ENCODE results near the gene PLAGL2.
"Not testable (repeated sequence)": the region's sequence is repeated elsewhere in the genome, so short reads cannot be mapped to it uniquely, and the experiment has no call there.

Gene PLAGL2

GRCh38 chr20:32203356-32204204 is 4.0 kb downstream of the PLAGL2 start:
- DNase-seq = no peak

GRCh38 chr20:32201977-32202363 is 5.6 kb downstream of the PLAGL2 start:
- DNase-seq = no peak

- DNase-seq = no peak
These were observed 6.1 kb downstream of the PLAGL2 start for GRCh38 chr20:32201296-32201976.

- DNase-seq = no peak
These were observed 8.5 kb downstream of the PLAGL2 start for GRCh38 chr20:32199006-32199405.

GRCh38 chr20:32197136-32197535 is 10.4 kb downstream of the PLAGL2 start:
- not testable (repeated sequence) for DNase-seq

- not testable (repeated sequence) for DNase-seq
These were observed 10.9 kb downstream of the PLAGL2 start for GRCh38 chr20:32196613-32197012.

- no peak for DNase-seq
These were observed 12.0 kb downstream of the PLAGL2 start for GRCh38 chr20:32195581-32195980.

GRCh38 chr20:32193996-32194395 is 13.5 kb downstream of the PLAGL2 start:
- no peak for DNase-seq

- DNase-seq = not testable (repeated sequence)
These were observed 14.2 kb downstream of the PLAGL2 start for GRCh38 chr20:32193336-32193735.

- DNase-seq = no peak
These were observed 14.8 kb downstream of the PLAGL2 start for GRCh38 chr20:32192698-32193097.

- DNase-seq = no peak
These were observed 15.7 kb downstream of the PLAGL2 start for GRCh38 chr20:32191873-32192272.

GRCh38 chr20:32191422-32191821 is 16.1 kb downstream of the PLAGL2 start:
- DNase-seq = no peak

- DNase-seq = no peak
These were observed 16.7 kb downstream of the PLAGL2 start for GRCh38 chr20:32190616-32191415.

- no peak for DNase-seq
These were observed 17.6 kb downstream of the PLAGL2 start for GRCh38 chr20:32189691-32190615.

- no peak for DNase-seq
These were observed 18.5 kb downstream of the PLAGL2 start for GRCh38 chr20:32189123-32189410.

- DNase-seq = no peak
These were observed 19.0 kb downstream of the PLAGL2 start for GRCh38 chr20:32188376-32189122.

- no peak for DNase-seq
These were observed 21.0 kb downstream of the PLAGL2 start for GRCh38 chr20:32186506-32186905.

GRCh38 chr20:32184961-32185603 is 22.5 kb downstream of the PLAGL2 start:
- no peak for DNase-seq

- DNase-seq = no peak
These were observed 23.5 kb downstream of the PLAGL2 start for GRCh38 chr20:32183947-32184635.

- no peak for DNase-seq
These were observed 25.9 kb downstream of the PLAGL2 start for GRCh38 chr20:32181606-32182005.

- no peak for DNase-seq
These were observed 27.6 kb downstream of the PLAGL2 start for GRCh38 chr20:32179934-32180333.
